ENCODE measurements around the gene IL23A.
A peak's percentile ranks its signal among the peaks of the same experiment; 100 is the strongest.

IL23A gene

GRCh38 chr12:56362130-56363059 lies 23.7 kb downstream of the IL23A start, which contains the start of gene APOF:
Gene APOF (minus strand): TSS chr12:56362857. CDS start chr12:56362745, 112 bp downstream.
- no peak within 1 kb of the TSS for H3K4me3 ChIP-seq (ENCODE audit: low read depth, low read length)
- no peak for TF ChIP-seq CTCF (IDR thresholded peaks at IDR 0.05; ENCODE audit: insufficient read depth, low read depth, low read length, missing control alignments)
- DNase-seq (ENCODE audit: low read depth): no peak

- no peak for TF ChIP-seq CTCF (IDR thresholded peaks at IDR 0.05; ENCODE audit: insufficient read depth, low read depth, low read length, missing control alignments)
- H3K4me3 ChIP-seq (ENCODE audit: low read depth, low read length): no peak overlapping the region
- no peak for DNase-seq (ENCODE audit: low read depth)
Observed at GRCh38 chr12:56366948-56367347, 28.3 kb downstream of the IL23A start.

GRCh38 chr12:56373515-56373914 lies 34.8 kb downstream of the IL23A start:
- TF ChIP-seq CTCF (IDR thresholded peaks at IDR 0.05; ENCODE audit: insufficient read depth, low read depth, low read length, missing control alignments): no peak
- no peak for DNase-seq (ENCODE audit: low read depth)

GRCh38 chr12:56374726-56375597 lies 36.3 kb downstream of the IL23A start:
- no peak for DNase-seq (ENCODE audit: low read depth)

More at GRCh38 chr12:56373515-56373914, 34.8 kb downstream of the IL23A start:
- H3K4me3 ChIP-seq (ENCODE audit: low read depth, low read length): no peak overlapping the region

GRCh38 chr12:56375598-56376434 lies 37.1 kb downstream of the IL23A start:
- peak overlapping the region; percentile 11; the same call in 1 of the 2 replicates for H3K4me3 ChIP-seq (ENCODE audit: low read depth, low read length)
- peak; percentile 77 for DNase-seq (ENCODE audit: low read depth)
- TF ChIP-seq CTCF (IDR thresholded peaks at IDR 0.05; ENCODE audit: insufficient read depth, low read depth, low read length, missing control alignments): no peak

More at GRCh38 chr12:56374726-56375597, 36.3 kb downstream of the IL23A start:
- H3K4me3 ChIP-seq (ENCODE audit: low read depth, low read length): no peak overlapping the region
- no peak for TF ChIP-seq CTCF (IDR thresholded peaks at IDR 0.05; ENCODE audit: insufficient read depth, low read depth, low read length, missing control alignments)

All from GM12865 (cell line).